Lower leg skin (tissue), 4 donors: ENCODE measurements around the gene EMD. TPM values are rescaled to one million over a fixed set of nuclear protein-coding genes. Genes with fewer than 3 reads are reported as not detected.

Experiments
- DNase-seq, 2 donors: peaks; one replicate each; pipeline ENCODE4 v3.0.0-alpha.2; 2019; ENCODE audit warnings: low spot score in 2 of 2
- H3K4me3 ChIP-seq: fragments of 200-600 bp; sonication (generic); 2 replicates; pipeline ENCODE4 v1.5.1; 2017; ENCODE audit warnings: mild to moderate bottlenecking, low read depth; ENCODE audit not compliant: poor library complexity, severe bottlenecking
- POLR2A ChIP-seq, 2 donors: fragments of 450-650 bp; IDR thresholded peaks; one replicate each; pipeline ENCODE4 v1.6.1; 2016 to 2017; ENCODE audit warnings: antibody characterized with exemption in 2 of 2, mild to moderate bottlenecking in 1 of 2, moderate library complexity in 1 of 2
- WGBS, 2 donors: methylation state at CpG; one replicate each; pipeline ENCODE4 v1.1.5; 2018; 5-methylcytosine and 5-hydroxymethylcytosine counted together
- intact Hi-C: fragments of 100-400 bp; cut with DNase I; formaldehyde crosslinking; loops from one replicate; pipeline ENCODE4 v1.15.0; 2023; ENCODE audit warnings: low total_unique reads
- total RNA-seq, 4 donors: library from RNA; depleted of rRNA; stranded (reverse); fragments of >200 nt; gene quantifications; one replicate each; pipeline ENCODE4 v1.1.0, GENCODE V29; 2016
- TF ChIP-seq, protein P1 (sequence below), 3 donors: fragments of 450-650 bp; IDR thresholded peaks; one replicate each; pipeline ENCODE4 v1.5.1; 2016; ENCODE audit warnings: antibody characterized with exemption in 3 of 3, mild to moderate bottlenecking in 3 of 3, moderate library complexity in 2 of 3

Gene EMD
- total RNA-seq, 4 donors from 2014 or later, result 43.4 to 67.0 (median 52.1) TPM

DNA sequence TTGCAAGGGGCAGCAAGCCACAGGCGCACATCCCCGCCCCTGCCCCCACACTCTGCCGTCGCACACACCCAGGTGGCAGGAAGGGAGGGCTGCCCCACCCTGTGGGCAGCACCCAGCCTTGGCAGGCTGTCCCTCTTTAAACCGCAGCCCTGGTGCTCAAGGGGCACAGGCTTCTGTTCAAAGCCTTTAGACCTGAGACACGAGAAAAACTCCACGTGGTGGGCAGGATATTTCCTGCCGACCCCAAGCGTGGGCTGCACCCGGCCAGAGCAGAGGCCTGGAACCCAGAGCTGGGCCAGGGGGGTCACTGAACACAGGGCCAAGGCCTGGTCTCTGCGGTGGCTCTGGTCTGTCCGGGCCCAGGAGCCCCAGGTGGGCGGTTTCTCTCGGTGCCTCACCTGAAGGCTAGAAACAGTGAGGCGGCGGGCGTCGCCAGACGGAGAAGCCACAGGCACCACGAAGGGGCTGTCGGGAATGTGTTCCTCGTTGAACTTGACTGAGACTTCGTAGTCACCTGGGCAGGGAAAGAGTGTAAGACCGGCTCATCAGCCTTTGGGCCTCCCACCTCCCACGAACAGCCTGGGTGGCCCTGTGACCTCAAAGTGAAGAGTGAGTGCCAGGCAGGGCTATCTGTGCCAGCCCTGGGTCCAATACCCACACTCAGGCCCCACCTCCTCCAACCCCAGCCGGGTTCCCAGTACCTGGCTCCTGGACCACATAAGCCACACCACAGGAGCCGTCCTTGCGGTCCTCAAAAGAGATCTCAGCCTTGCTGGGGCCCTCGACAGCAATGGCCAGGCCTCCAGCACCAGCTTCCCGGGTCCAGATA lies 27.7 kb upstream of the EMD start:
- WGBS, 2 donors, result 49 to 78% methylated on average over 10 to 30 of the region's 30 CpGs
- no peak for DNase-seq
- H3K4me3 ChIP-seq, result no peak overlapping the region
- intact Hi-C loops, result no loop called here
- TF ChIP-seq, protein P1, sequence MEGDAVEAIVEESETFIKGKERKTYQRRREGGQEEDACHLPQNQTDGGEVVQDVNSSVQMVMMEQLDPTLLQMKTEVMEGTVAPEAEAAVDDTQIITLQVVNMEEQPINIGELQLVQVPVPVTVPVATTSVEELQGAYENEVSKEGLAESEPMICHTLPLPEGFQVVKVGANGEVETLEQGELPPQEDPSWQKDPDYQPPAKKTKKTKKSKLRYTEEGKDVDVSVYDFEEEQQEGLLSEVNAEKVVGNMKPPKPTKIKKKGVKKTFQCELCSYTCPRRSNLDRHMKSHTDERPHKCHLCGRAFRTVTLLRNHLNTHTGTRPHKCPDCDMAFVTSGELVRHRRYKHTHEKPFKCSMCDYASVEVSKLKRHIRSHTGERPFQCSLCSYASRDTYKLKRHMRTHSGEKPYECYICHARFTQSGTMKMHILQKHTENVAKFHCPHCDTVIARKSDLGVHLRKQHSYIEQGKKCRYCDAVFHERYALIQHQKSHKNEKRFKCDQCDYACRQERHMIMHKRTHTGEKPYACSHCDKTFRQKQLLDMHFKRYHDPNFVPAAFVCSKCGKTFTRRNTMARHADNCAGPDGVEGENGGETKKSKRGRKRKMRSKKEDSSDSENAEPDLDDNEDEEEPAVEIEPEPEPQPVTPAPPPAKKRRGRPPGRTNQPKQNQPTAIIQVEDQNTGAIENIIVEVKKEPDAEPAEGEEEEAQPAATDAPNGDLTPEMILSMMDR (IDR thresholded peaks at IDR 0.05), result no peak
- no peak for TF ChIP-seq POLR2A (IDR thresholded peaks at IDR 0.05)

DNA sequence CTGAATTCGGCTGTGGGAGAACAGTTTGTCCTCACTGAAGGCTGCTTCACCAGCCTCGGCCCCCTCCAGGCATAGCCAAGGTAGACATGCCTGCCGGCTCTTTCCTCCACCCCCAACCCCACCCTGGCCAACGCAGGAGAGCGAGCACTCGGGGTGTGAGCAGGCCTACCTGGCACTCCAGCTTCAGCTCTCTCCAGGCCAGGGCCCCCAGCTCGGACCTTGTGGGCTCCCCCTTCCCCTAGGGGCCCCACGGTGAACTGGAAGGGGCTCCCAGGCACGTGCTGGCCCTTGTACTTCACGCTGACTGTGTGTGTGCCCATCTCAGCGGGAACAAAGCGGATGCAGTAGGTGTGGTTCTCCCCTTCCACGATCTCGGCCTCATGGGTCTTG lies 27.1 kb upstream of the EMD start:
- no peak overlapping the region for H3K4me3 ChIP-seq
- WGBS, 2 donors, result 39 to 73% methylated on average over 5 to 14 of the region's 14 CpGs
- no peak for TF ChIP-seq POLR2A (IDR thresholded peaks at IDR 0.05)
- TF ChIP-seq, protein P1 (IDR thresholded peaks at IDR 0.05), result no peak
- intact Hi-C loops, result no loop called here
- no peak for DNase-seq

DNA sequence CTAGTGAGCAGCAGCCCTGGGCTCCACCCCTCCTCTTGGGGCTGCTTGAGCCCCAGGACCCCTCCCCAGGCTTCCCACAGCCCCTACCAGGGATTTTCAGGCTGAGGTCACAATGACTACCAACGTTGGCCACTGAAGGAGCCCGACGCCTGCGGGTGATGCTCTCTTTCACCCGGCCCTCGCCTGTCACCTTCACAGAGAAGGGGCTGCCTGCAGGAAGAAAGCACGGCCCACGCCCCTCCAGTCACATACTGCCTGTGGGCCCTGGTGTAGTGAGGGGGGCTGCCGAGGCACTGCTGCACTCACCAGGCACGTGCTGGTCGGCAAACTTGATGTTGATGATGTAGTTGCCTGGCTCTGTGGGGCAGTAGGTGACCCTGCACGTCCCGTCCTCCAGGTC lies 26.6 kb upstream of the EMD start:
- TF ChIP-seq, protein P1 (IDR thresholded peaks at IDR 0.05), result no peak
- TF ChIP-seq POLR2A (IDR thresholded peaks at IDR 0.05), result no peak
- DNase-seq, result no peak
- intact Hi-C loops, result no loop called here
- no peak overlapping the region for H3K4me3 ChIP-seq
- WGBS, 2 donors, result 60 to 85% methylated on average over 1 to 11 of the region's 13 CpGs

DNA sequence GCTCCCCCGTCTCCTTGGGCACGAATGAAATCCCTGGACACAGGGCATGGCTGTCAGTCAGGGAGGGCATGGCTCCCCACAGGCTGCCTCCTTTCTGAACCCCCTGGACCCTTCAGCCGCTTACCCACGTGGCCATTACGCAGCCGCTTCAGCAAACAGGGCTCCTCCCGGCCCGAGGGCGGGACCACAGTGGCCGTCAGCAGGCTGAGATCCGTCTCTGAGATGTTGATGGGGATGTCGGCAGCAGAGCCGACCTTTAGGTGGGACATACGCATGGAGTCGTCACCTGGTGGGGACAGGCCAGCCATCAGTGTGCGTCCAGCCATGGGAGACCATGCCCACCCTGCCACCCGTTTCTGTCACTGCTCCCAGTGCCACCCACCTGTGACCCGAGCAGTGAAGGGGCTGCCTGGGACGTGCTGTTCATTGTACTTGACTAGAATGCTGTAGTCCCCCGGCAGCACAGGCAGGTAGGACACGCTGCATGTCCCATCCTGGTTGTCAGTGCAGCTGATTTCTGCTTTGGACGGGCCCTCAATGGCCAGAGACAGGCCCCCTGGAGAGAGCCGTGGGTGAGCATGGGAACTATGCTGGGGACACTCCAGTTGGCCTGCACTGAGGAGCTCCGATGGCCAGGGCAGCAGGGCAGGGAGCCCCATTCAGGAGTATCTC lies 25.8 kb upstream of the EMD start:
- DNase-seq, result no peak
- WGBS, 2 donors, result 91 to 94% methylated on average over 11 to 18 of the region's 24 CpGs
- intact Hi-C loops, result no loop called here
- H3K4me3 ChIP-seq, result no peak overlapping the region
- TF ChIP-seq POLR2A (IDR thresholded peaks at IDR 0.05), result no peak
- TF ChIP-seq, protein P1 (IDR thresholded peaks at IDR 0.05), result no peak

DNA sequence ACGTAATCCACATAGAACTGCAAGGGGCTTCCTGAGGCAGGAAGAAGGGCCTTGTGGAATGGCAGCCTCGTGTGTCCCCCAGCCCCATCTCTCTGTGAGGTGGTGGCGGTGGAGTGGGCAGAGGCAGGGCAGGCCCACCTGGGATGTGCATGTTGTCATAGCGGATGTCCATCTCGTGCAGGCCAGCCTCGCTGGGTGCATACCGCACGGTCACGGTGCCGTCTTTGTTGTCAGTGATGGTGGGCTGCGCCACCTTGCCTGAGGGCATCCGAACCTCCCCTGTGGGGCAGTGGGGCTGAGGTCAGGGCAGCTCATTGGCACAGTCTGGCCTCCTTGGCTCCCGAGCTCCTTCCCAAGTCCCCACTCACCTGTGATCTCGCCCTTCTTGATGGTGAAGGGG lies 25.1 kb upstream of the EMD start:
- intact Hi-C loops, result no loop called here
- 87 to 89% methylated on average over 7 to 12 of the region's 14 CpGs for WGBS, 2 donors
- no peak for DNase-seq
- TF ChIP-seq, protein P1 (IDR thresholded peaks at IDR 0.05), result no peak
- TF ChIP-seq POLR2A (IDR thresholded peaks at IDR 0.05), result no peak
- H3K4me3 ChIP-seq, result no peak overlapping the region
